HT-29 (cell line): Measurements from ENCODE around the gene ACYP2. TPM values are rescaled to one million over a fixed set of nuclear protein-coding genes. Genes with fewer than 3 reads are reported as not detected.
A peak's percentile ranks its signal among the peaks of the same experiment; 100 is the strongest.
"Not testable (repeated sequence)": the region's sequence is repeated elsewhere in the genome, so short reads cannot be mapped to it uniquely, and the experiment has no call there.

Experiments used
- DNase-seq: peaks from one replicate; pipeline ENCODE4 v3.0.0-alpha.2; 2015; ENCODE audit warnings: low spot score
- total RNA-seq: library from RNA; depleted of rRNA; stranded (reverse); fragments of >200 nt; shearing (Covaris generic); gene quantifications from 2 replicates; pipeline ENCODE4 v1.2.3, GENCODE V29; 2014

ACYP2 gene
- total RNA-seq, 1 experiment from 2014 or later: 8.4 TPM

DNA sequence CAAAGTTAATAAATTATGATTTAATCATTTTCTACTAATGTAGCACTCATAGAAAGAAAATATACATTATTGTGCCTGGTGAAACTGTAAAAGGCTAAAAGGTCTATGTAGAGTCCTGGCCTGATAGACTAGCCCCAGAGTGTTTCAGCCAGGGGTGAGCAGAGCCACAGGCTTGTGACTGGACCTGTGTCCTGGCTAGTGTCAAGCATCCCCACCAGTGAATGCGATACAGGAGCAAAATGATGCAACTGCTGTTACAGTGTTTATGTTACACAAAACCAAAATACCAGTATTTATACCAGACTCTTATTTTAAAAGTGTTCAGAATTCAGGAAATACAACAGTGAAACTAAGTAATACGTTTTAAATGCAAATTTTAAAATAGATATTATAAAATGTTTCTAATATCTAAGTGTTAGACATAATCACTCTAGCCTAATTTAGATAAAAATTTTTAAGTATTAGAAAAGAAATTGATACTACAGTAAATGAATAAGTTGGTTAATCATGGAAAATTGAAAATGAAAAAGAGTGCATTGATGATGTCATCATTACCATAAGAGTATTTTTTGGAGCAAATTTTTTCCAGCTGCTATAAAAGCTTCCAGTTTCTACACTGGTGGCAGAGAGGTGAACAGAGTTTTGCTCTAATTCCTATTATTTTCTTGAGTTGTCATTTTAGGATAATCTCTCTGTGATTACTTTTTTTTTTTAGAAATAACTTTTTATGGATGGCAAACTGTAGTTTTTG lies 146.8 kb downstream of the ACYP2 start:
- no peak for DNase-seq

DNA sequence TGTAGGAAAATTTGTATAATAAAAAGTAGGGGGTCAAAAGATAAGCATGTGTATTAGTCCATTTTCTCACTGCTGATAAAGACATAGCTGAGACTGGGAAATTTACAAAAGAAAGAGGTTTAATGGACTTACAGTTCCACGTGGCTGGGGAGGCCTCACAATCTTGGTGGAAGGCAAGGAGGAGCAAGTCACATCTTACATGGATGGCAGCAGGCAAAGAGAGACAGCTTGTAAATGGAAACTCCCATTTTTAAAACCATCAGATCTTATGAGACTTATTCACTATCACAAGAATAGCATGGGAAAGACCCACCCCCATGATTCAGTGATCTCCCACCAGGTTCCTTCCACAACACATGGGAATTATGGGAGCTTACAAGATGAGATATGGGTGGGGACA lies 149.7 kb downstream of the ACYP2 start:
- not testable (repeated sequence) for DNase-seq

DNA sequence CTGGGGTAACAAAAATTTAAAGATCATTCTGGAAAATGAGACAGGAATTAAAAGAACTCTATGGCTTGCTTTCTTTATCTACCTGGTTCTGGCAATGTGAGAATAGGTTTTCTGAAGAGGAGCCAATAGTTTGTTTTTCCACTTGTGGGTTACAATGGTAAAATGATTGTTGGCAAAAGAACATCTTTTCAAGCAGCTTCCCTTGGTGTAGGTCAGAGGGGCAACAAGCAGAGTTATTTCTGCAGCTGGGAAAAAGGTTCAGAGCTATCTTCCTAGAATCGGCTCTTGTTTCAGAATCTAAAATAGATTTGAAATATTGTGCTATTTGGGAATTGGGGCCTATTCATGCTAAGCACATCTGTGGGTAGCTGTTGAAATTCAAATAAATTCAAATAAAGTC lies 152.2 kb downstream of the ACYP2 start:
- no peak for DNase-seq

DNA sequence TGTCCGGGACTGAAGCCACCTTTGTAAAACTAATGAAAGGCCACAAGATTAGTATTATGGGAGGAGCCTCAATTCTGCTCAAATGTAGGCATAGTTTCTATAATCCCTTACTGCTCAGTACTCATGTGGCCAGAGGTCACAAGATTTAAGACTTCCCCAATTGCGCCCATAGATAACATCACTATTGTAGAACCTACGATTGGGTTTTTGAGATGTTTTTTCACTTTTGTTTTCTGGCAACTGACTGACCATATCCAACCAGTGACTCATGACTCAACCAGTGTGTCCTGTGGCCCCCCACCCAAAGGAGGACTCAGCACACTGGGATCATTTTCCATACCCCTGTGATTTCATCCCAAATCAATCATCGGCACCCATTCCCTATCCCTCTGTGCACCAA lies 155.8 kb downstream of the ACYP2 start:
- DNase-seq: no peak

DNA sequence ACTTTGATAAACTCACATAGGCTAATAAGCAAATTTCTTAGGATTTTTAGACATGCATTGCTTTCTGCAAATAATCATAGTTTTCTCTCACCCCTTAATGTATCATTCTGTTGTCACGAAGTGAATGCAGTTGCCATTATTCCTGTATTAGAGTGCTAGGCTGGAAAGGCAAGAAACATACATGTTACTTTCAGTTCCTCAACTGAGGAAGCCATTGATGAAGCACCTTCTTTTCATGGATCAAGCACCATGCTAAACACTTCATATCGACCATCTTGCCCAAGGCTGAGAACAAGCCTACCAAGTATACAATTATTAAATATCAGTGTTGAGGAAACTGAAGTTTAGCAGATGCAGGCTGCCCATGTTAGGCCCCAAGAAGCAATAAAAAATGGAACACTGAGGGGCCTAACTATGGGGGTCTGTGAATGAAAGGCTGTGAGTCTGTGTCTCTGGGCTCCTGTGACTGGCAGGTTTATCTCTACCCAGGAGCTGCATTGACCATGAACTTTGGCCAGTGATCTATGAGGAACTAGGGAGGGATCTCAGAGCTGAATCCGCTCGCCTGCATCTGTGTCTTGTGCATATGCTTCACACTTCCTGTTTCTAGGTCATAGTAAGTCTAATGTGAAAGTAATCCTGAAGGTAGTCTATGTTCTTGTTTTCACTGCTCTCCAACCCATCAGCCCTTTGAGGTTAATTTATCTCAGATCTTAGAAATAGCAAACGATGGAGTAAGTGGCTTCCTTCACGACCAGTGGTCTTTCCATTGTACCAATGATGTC lies 156.6 kb downstream of the ACYP2 start:
- DNase-seq: no peak

DNA sequence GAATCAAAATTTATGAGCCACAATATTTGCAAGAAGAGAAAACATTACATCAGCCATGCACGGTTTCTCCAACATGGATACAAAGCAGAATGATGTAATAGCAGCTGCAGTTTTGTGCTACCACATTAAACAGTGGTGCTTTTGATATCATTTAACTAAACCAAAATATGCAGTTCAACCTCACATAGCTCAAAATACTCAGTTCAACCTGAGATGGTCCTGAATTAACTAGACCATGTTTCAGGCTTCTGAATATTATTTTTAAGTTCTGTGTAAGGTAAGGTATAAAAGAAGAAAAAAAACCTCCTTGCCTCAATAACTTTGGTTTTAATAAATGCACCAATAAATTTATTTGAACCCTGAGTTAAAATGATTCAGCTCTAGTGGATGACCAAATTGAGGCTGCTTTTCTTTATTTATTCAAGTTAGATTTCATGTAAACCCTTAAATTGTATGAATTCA lies 159.4 kb downstream of the ACYP2 start:
- DNase-seq: no peak

DNA sequence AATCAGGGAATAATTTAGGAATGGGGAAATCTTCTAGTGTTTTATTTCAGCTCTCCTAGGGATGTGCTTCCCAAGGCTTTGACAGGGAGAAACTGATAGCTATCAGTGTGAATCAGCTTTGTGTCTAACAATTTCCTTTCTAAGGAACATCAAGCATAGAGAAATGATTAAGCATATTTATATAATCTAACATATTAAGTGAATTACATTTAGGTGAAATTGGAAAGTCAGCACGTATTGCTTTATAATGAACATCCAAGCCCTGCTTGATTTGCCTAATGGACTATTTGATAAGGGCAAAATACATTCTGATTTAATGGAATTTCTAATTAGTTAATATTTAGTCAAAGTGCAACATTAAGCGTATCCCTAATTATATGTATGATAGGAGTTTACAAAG lies 160.1 kb downstream of the ACYP2 start:
- no peak for DNase-seq

DNA sequence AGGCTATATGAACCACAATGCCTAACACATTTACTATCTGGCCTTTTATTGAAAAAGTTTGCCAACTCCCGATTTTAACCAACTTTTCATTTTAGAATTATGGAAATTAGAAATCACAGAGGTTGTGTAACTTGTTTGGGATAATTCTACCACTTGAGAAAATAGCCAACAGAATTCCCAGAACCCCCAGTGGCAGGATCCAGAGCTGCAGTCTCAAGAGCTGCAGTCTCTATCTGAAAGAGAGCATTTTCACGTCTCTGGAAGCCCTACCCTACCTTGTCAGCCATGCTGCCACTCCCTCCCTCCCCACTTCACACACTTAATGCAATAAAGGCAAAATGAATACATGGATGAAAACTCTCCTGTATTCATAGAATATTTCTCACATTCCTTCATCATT lies 164.0 kb downstream of the ACYP2 start:
- peak; percentile 9 for DNase-seq

DNA sequence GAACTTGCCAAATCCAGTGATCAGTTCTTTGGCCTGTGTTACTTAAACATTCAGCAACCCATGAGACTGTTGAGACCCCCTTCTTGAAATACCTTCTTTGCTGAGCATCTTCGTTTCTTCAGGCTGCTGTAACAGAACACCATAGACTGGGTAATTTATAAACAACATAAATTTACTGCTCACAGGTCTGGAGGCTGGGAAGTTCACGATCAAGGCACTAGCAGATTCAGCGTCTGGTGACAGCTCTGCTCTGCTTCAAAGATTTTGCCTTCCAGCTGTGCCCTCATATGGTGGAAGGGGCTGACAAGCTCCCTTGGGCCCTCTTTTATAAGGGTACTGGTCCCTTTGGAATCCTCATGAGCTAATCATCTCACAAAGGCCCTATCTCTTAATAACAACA lies 169.4 kb downstream of the ACYP2 start:
- no peak for DNase-seq

DNA sequence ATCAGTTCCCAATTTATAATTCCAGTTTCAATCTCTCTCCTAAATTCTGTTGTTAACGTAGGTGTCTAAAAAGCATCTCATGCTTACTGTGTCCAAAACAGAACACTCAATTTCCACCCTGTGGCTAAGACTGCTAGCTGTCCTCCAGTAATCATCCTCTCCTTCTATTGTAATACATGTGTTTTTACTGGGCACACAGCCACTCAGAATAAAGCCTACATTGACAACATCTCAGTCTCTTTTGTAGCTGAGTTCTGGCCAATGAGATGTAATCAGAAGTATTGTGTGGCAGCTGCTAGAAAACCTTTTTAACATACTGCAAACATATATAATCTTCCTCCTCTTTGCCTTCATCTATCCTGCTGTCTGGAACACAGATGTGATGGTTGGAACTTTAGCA lies 170.0 kb downstream of the ACYP2 start:
- DNase-seq: no peak

DNA sequence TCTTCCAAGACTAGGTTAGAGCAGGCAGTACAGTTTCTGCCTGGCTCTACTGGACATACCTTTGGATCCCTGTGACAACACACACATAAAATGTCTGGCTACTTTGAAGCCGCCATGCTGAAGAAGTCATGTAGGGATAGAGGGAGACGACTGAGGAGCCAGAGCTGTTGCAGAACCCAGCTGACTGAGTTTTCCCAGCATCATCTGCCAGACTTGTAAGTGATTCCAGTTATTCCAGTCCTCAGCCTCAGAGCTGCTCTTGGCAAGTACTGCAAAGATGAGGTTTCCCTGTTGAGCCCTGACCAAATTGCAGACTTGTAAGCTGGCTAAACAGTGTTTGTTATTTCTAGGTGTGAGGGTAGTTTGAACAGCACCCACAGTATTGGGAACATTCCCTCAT lies 172.1 kb downstream of the ACYP2 start:
- DNase-seq: no peak

DNA sequence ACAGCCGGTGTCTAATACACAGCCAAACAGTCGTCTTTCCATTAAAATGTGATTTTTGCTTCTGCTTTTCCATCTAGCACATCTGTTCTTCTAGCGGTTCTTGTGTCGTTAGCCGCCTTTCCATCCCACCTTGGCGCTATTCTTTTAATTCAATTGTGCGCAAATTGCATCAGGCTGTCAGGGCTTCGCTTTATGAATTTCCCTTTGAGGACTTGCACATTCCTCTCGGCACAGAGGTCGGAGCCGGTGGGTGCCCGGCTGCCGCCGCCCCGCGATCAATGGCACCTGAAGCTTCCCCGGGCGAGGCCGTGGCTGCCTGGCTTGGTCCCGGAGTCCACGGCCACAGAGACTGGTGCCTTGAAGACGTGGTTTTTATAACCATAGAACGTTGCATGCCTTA lies 174.5 kb downstream of the ACYP2 start:
- no peak for DNase-seq

DNA sequence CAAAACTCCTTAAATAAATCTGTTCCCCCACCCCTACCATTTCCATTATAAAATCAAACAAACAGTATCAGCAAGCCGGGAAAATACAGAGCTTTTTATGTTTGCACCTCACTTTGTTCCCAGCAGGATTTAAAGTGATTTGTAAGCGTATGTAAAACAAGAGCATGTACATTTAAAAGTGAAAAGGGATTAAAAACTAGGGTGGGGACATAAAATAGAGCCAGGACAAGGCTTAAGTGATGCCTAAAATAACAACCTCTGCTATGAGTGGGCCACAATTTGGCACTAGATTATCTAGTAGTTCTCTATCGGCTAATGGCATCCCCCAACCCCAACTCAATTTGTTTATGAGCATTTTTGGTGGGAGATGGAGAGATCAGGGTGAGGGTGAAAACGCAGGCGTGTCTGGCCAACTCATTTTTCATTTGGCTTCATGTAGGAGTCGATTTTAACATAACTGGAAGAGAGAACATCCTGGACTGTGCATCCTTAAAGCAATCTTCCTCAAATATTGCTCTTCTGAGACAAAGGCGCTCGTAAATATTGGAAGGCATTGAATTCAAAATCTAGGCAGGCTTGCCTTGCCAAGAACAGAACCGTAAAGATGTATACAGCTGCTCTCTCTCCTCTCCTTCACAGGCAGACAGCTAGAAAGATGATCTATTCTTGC lies 175.1 kb downstream of the ACYP2 start:
- DNase-seq: no peak

DNA sequence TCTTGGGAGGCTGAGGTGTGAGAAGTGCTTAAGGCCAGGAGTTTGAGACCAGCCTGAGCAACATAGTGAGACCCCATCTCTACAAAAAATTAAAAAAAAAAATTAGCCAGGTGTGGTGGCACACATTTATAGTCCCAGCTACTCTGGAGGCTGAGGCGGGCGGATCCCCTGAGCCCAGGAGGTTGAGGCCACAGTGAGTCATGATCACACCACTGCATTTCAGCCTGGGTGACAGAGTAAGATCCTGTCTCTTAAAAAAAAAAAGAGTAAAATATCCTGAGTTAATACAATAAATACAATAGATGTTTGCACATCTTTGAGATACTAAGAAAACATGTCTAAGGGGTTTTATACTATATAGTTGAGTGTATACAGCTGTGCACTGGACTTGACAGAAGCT lies 179.2 kb downstream of the ACYP2 start:
- DNase-seq: not testable (repeated sequence)

DNA sequence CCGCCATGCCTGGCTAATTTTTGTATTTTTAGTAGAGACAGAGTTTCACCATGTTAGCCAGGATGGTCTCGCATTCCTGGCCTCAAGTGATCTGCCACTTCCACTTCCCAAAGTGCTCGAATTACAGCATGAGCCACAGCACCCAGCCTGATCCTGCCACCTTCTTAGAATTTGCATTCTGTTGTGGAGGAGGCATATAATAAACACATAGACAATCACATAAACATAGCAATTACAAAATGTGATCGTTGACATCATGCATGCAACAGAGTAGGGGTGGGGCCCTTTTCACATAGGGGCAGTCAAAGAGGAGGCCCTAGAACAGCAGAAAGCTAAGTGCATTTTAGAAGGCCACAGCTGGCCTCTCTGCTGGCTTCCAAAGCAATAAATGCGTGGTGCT lies 180.5 kb downstream of the ACYP2 start:
- DNase-seq: no peak

DNA sequence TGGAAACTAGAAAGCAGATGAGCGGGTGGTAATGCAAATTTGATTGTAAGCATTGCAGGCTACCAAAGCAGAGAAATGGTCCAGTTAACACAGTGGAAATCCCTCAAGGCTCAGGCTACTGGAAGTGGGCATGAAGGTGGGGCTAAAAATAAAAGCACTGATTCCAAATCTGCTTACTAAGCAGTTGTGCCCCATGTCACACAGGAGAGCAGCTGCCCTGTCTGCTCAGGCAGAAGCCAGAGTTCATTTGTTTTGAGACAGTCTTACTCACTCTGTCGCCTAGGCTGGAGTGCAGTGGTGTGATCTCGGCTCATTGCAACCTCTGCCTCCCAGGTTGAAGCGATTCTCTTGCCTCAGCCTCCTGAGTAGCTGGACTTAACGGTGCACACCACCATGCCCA lies 183.1 kb downstream of the ACYP2 start:
- no peak for DNase-seq

DNA sequence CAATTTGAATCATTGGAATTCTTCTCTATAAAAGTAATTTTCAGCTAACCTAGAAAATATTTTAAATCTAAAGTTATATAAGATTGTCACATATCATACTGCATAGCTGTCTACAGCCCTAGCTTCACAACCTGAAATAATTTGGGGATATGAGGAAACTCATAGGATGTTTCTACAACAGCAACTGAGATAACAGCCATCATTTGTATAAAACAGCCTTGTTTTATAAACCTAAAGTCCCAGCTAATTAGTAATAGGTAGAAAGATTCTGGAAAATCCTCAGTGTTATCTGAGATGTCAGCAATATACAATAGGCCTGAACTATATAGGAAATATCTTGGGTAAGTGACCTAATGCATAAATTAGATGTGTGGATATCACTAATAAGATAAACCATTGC lies 188.2 kb downstream of the ACYP2 start:
- DNase-seq: no peak

DNA sequence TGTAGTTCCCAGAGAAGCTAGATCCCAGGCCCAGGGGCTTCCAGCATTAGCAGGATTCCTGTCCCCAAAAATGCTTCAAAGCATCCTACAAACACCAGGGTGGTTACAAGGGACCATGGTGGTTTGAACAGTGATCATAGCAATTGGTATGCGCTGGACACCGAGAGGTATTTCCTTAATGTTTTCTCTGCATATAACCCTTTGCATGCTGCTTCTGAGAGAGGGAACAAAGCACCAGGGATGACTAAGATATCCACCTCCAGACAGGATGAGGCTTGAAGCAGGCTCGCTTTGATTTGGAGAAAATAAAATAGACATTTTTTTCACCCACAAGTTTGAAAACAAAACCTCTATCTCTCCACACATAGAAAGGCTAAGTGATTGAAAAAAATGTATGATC lies 191.1 kb downstream of the ACYP2 start:
- no peak for DNase-seq

DNA sequence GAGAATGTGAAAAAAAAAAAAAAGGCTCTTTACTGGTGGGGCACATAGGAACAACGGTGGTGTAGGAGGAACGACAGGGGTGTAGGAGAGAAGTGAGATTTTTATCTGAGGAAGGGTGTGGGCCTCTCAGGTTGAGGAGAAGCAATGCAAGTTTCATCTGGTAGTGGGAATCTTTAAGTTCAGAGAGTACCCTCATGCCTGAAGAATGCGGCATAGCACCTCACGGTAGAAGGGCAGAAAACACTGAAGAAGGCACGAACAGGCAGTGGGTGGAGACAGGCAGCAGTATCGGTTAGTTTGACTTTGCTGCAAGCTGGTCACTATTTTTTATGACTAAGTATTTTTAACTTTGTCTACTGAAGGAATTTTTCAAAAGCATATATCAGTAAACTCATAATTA lies 192.8 kb downstream of the ACYP2 start:
- DNase-seq: no peak

DNA sequence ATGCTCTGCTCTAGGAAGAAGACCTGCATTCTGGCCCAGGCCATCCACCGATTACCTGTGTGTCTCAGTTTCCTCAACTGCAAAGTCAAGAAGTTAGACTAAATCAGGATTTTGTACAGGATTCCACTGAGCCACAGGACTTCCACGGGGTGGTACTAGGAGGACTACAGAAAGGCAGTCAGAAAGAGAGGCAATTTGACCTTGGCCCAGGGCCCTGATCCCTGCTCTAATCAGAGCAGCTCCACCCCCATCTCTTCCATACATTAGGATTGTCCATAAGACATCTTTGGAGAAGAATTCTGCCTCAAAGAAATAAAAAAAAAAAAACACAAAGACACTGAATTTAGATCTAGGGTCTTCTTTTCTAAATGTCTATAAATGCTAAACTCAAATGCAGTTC lies 193.4 kb downstream of the ACYP2 start:
- DNase-seq: no peak

DNA sequence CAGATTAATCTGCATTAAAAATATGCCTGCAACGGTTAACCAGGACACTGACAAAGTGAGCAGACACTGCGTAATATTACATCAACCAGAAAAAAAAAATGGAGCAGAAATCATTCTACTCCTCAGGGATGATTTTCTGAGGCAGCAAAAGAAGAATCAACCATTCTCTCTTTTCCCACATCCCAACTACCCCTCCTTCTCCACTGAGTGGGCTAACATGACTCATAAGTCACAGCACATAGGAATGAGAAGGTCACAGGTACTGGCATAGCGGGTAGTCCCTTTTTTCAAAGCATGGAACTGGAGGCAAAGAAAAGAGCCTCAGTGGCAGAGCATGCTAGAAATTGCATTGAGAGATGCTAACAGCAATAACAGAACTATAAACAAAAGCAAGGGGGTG lies 194.9 kb downstream of the ACYP2 start:
- no peak for DNase-seq

DNA sequence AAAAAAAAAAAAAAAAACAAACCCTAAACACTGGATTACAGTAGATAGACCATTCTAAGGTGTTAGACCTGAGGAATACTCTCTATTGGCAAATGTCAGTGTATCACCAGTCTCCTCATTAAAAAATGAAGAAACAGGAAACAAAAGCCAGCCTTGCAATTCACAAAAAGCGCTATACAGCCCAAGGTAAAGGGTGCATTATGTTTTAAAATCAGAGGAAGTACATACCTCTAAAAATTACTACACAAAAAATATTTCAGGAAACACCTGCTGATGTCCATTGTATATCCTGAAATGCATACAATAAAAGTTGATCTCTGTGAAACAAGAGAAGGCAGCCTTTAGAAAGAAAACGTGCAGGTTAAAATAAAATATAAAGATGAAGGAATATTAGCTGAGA lies 195.5 kb downstream of the ACYP2 start:
- DNase-seq: no peak

DNA sequence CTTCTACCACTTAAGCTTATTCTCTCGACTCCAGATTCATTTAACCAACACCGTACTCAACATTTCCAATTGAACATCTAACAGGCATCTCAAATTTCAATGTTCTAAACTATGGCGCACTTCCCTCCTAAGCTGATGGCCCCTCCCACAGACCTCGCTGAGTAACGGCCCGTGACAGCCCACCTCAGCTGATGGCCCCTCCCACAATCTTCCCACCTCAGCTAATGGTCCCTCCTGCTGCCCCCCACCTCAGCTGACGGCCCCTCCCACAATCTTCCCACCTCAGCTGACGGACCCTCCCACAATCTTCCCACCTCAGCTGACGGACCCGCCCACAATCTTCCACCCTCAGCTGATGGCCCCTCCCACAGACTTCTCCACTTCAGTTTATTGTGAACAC lies 197.7 kb downstream of the ACYP2 start:
- no peak for DNase-seq
